ENCODE results near the gene OSMR. TPM values are rescaled to one million over a fixed set of nuclear protein-coding genes. Genes with fewer than 3 reads are reported as not detected.

The OSMR gene
- polyA plus RNA-seq, 1 donor from 2014 or later: not detected

- no peak overlapping the region for H3K27ac ChIP-seq (ENCODE audit: low read length)
- H3K36me3 ChIP-seq (ENCODE audit: insufficient read depth, low read length): no peaks in the 10 kb centered on the region
- no peak overlapping the region for H3K4me3 ChIP-seq (ENCODE audit: low read length)
- no peaks in the 10 kb centered on the region for H4K20me1 ChIP-seq (ENCODE audit: insufficient read depth)
- H3K9ac ChIP-seq (ENCODE audit: low read length): no peak overlapping the region
- TF ChIP-seq TAF1 (IDR thresholded peaks at IDR 0.05; ENCODE audit: low read depth) (no peak), EZH2 (IDR thresholded peaks at IDR 0.05; ENCODE audit: borderline replicate concordance, insufficient read depth, low read length, poor library complexity, severe bottlenecking) (no peak), CTCF (IDR thresholded peaks at IDR 0.05; ENCODE audit: poor library complexity, severe bottlenecking) (no peak), POLR2AphosphoS5 (IDR thresholded peaks at IDR 0.05) (no peak), RAD21 (conservative IDR thresholded peaks at IDR 0.05) (no peak), REST (IDR thresholded peaks at IDR 0.05; ENCODE audit: borderline replicate concordance) (no peak)
- no peaks in the 10 kb centered on the region for H3F3A ChIP-seq (ENCODE audit: insufficient read depth, low read length, poor library complexity, severe bottlenecking)
- H3K9me2 ChIP-seq (ENCODE audit: insufficient read depth, low read length): no peaks in the 10 kb centered on the region
- H3K9me3 ChIP-seq (ENCODE audit: low read length): no peaks in the 10 kb centered on the region
- H3K4me2 ChIP-seq (ENCODE audit: low read length): no peak overlapping the region
- no peak overlapping the region for H2AFZ ChIP-seq (ENCODE audit: low read depth, low read length)
- no peaks in the 10 kb centered on the region for H3K27me3 ChIP-seq (ENCODE audit: insufficient read depth, low read depth, low read length)
- H3K79me2 ChIP-seq (replicated peaks; ENCODE audit: insufficient read depth, low read length): no peaks in the 10 kb centered on the region
Measured at GRCh38 chr5:38927470-38927869, 81.7 kb downstream of the OSMR start.

GRCh38 chr5:38929838-38930237 lies 84.0 kb downstream of the OSMR start:
- Histone ChIP-seq H2AFZ (ENCODE audit: low read depth, low read length) (no peak overlapping the region), H3K4me2 (ENCODE audit: low read length) (no peak overlapping the region), H3K36me3 (ENCODE audit: insufficient read depth, low read length) (no peaks in the 10 kb centered on the region), H4K20me1 (ENCODE audit: insufficient read depth) (no peaks in the 10 kb centered on the region), H3K9me3 (ENCODE audit: low read length) (no peaks in the 10 kb centered on the region), H3K27ac (ENCODE audit: low read length) (no peak overlapping the region), H3K79me2 (replicated peaks; ENCODE audit: insufficient read depth, low read length) (no peaks in the 10 kb centered on the region), H3K27me3 (ENCODE audit: insufficient read depth, low read depth, low read length) (no peaks in the 10 kb centered on the region), H3F3A (ENCODE audit: insufficient read depth, low read length, poor library complexity, severe bottlenecking) (no peaks in the 10 kb centered on the region), H3K4me3 (ENCODE audit: low read length) (no peak overlapping the region), H3K9me2 (ENCODE audit: insufficient read depth, low read length) (no peaks in the 10 kb centered on the region), H3K9ac (ENCODE audit: low read length) (no peak overlapping the region)
- no peak for TF ChIP-seq RAD21 (conservative IDR thresholded peaks at IDR 0.05)
- no peak for TF ChIP-seq POLR2AphosphoS5 (IDR thresholded peaks at IDR 0.05)
- no peak for TF ChIP-seq SMC3 (conservative IDR thresholded peaks at IDR 0.05; ENCODE audit: poor library complexity)
- no peak for TF ChIP-seq REST (IDR thresholded peaks at IDR 0.05; ENCODE audit: borderline replicate concordance)
- no peak for TF ChIP-seq MXI1 (conservative IDR thresholded peaks at IDR 0.05; ENCODE audit: poor library complexity, severe bottlenecking)
- no peak for TF ChIP-seq CTCF (IDR thresholded peaks at IDR 0.05; ENCODE audit: poor library complexity, severe bottlenecking)
